IMR-90 (cell line): ENCODE measurements around the gene AHR. TPM values are rescaled to one million over a fixed set of nuclear protein-coding genes. Genes with fewer than 3 reads are reported as not detected.

ENCODE experiments used
- ATAC-seq: fragments of 200-7000 bp; cut with Tn5 transposase; 2 replicates; pipeline ENCODE4 v1.9.1; 2020; ENCODE audit warnings: low read depth, mild to moderate bottlenecking, moderate library complexity
- BruUV-seq: library from RNA; stranded (reverse); fragments of 400-500 nt; replicated peaks from 2 replicates; lab custom pipeline; 2021; lab: Mats Ljungman, UMichigan
- CTCF ChIA-PET: fragments of 300-600 bp; formaldehyde crosslinking; extraction: SDS; loops from one replicate; lab custom pipeline; 2021; ENCODE audit warnings: antibody characterized with exemption; lab: Yijun Ruan, JAX
- POLR2A ChIA-PET: fragments of 300-600 bp; sonication (Branson Sonifier 250); formaldehyde crosslinking; loops from one replicate; lab custom pipeline; 2022; ENCODE audit warnings: antibody characterized with exemption; ENCODE audit not compliant: unreplicated experiment; lab: Charles Lee
- DNase-seq: peaks from one replicate; pipeline ENCODE4 v3.0.0; 2013
- H2AFZ ChIP-seq: replicated peaks from 2 replicates; pipeline ENCODE3; 2013; ENCODE audit warnings: low read length, mild to moderate bottlenecking; ENCODE audit not compliant: poor library complexity
- H2AK5ac ChIP-seq: 2 replicates; pipeline ENCODE4 v1.6.1; 2013; ENCODE audit warnings: low read depth, low read length, inconsistent platforms
- H2AK9ac ChIP-seq: replicated peaks from 2 replicates; pipeline ENCODE3; 2013; ENCODE audit warnings: mild to moderate bottlenecking, low read depth, low read length, moderate library complexity; ENCODE audit not compliant: poor library complexity
- H2BK120ac ChIP-seq: 2 replicates; pipeline ENCODE4 v1.6.1; 2013; ENCODE audit warnings: low read depth, low read length, inconsistent platforms
- H2BK15ac ChIP-seq: 3 replicates; pipeline ENCODE4 v1.6.1; 2013; ENCODE audit warnings: low read depth, low read length, inconsistent platforms
- H2BK20ac ChIP-seq: 2 replicates; pipeline ENCODE4 v1.6.1; 2013; ENCODE audit warnings: low read depth, mild to moderate bottlenecking, inconsistent platforms, low read length, moderate library complexity
- H2BK5ac ChIP-seq: 2 replicates; pipeline ENCODE4 v1.6.1; 2013; ENCODE audit warnings: mild to moderate bottlenecking, low read depth, low read length, inconsistent platforms; ENCODE audit not compliant: poor library complexity, severe bottlenecking
- H3K14ac ChIP-seq: replicated peaks from 2 replicates; pipeline ENCODE4 v1.6.1; 2013; ENCODE audit warnings: low read depth, low read length, inconsistent platforms
- H3K18ac ChIP-seq: 2 replicates; pipeline ENCODE4 v1.6.1; 2013; ENCODE audit warnings: low read depth, low read length, control low read depth
- H3K23ac ChIP-seq: 2 replicates; pipeline ENCODE4 v1.6.1; 2013; ENCODE audit warnings: low read depth, low read length, inconsistent platforms
- H3K27ac ChIP-seq: 2 replicates; pipeline ENCODE4 v1.5.1; 2013; ENCODE audit warnings: mild to moderate bottlenecking, control low read depth, low read length; ENCODE audit not compliant: insufficient read depth
- H3K27me3 ChIP-seq: 2 replicates; pipeline ENCODE4 v1.6.1; 2013; ENCODE audit warnings: low read length; ENCODE audit not compliant: control insufficient read depth, insufficient read depth
- H3K36me3 ChIP-seq: 2 replicates; pipeline ENCODE4 v1.6.1; 2013; ENCODE audit warnings: low read length, mixed read lengths; ENCODE audit not compliant: control insufficient read depth, insufficient read depth
- H3K4ac ChIP-seq: 2 replicates; pipeline ENCODE4 v1.6.1; 2013; ENCODE audit warnings: low read depth, low read length, inconsistent platforms
- H3K4me1 ChIP-seq: 2 replicates; pipeline ENCODE4 v1.6.1; 2013; ENCODE audit warnings: low read length, mixed read lengths; ENCODE audit not compliant: control insufficient read depth, insufficient read depth
- H3K4me2 ChIP-seq: 2 replicates; pipeline ENCODE4 v1.6.1; 2013; ENCODE audit warnings: low read depth, mild to moderate bottlenecking, control low read depth, low read length, moderate library complexity
- H3K4me3 ChIP-seq: 2 replicates; pipeline ENCODE4 v1.5.1; 2013; ENCODE audit warnings: low read depth, mild to moderate bottlenecking, control low read depth, low read length, moderate library complexity; ENCODE audit not compliant: insufficient read depth
- H3K56ac ChIP-seq: 2 replicates; pipeline ENCODE4 v1.6.1; 2013; ENCODE audit warnings: low read length, inconsistent platforms; ENCODE audit not compliant: insufficient read depth; ENCODE audit errors: extremely low read depth
- H3K79me1 ChIP-seq, 2 experiments: 2 replicates each; pipeline ENCODE4 v1.6.1; 2013; ENCODE audit warnings: low read length in 2 of 2, inconsistent platforms in 1 of 2, low read depth in 1 of 2
- H3K9ac ChIP-seq: 2 replicates; pipeline ENCODE4 v1.6.1; 2013; ENCODE audit warnings: low read depth, low read length, control low read depth
- H3K9me1 ChIP-seq: 2 replicates; pipeline ENCODE4 v1.6.1; 2013; ENCODE audit warnings: low read length, inconsistent platforms; ENCODE audit not compliant: insufficient read depth
- H3K9me3 ChIP-seq: 2 replicates; pipeline ENCODE4 v1.6.1; 2013; ENCODE audit warnings: low read length; ENCODE audit not compliant: control insufficient read depth, insufficient read depth
- H4K20me1 ChIP-seq: 2 replicates; pipeline ENCODE4 v1.6.1; 2013; ENCODE audit warnings: low read length, inconsistent platforms; ENCODE audit not compliant: insufficient read depth
- H4K5ac ChIP-seq: 2 replicates; pipeline ENCODE4 v1.6.1; 2013; ENCODE audit warnings: mild to moderate bottlenecking, low read depth, low read length, control low read depth
- H4K8ac ChIP-seq, 2 experiments: 2 replicates each; pipeline ENCODE4 v1.6.1; 2013; ENCODE audit warnings: low read depth in 2 of 2, low read length in 2 of 2, control low read depth in 1 of 2, inconsistent platforms in 1 of 2
- H4K91ac ChIP-seq: 2 replicates; pipeline ENCODE4 v1.6.1; 2013; ENCODE audit warnings: low read depth, low read length, inconsistent platforms; ENCODE audit not compliant: insufficient read depth
- BHLHE40 ChIP-seq: fragments of 150-350 bp; IDR thresholded peaks from 2 replicates; pipeline ENCODE4 v1.6.1; 2016; ENCODE audit warnings: mild to moderate bottlenecking, low read depth, low read length
- FOS ChIP-seq: fragments of 150-350 bp; IDR thresholded peaks from 2 replicates; pipeline ENCODE4 v1.6.1; 2016; ENCODE audit warnings: low read depth, low read length
- MAZ ChIP-seq: IDR thresholded peaks from 2 replicates; pipeline ENCODE4 v1.6.1; 2012; ENCODE audit warnings: low read depth, mild to moderate bottlenecking, low read length, improper control_type of control experiment, moderate library complexity, borderline replicate concordance
- MXI1 ChIP-seq: IDR thresholded peaks from 2 replicates; pipeline ENCODE4 v1.6.1; 2012; ENCODE audit warnings: low read depth, mild to moderate bottlenecking, low read length, moderate library complexity, borderline replicate concordance
- RAD21 ChIP-seq: IDR thresholded peaks from 2 replicates; pipeline ENCODE4 v1.6.1; 2012; ENCODE audit warnings: low read length, improper control_type of control experiment
- RCOR1 ChIP-seq: IDR thresholded peaks from 2 replicates; pipeline ENCODE4 v1.6.1; 2012; ENCODE audit warnings: mild to moderate bottlenecking, low read length, improper control_type of control experiment; ENCODE audit not compliant: insufficient replicate concordance
- SMC3 ChIP-seq: fragments of 150-350 bp; IDR thresholded peaks from 2 replicates; pipeline ENCODE4 v1.6.1; 2016; ENCODE audit warnings: low read depth, mild to moderate bottlenecking, antibody characterized with exemption, low read length, moderate library complexity
- WGBS, 2 experiments: methylation state at CpG; one replicate each; pipeline versions ENCODE4 v1.1.5 to v1.1.7; 2013; ENCODE audit warnings: missing lambda C conversion rate in 2 of 2; ENCODE audit not compliant: insufficient read length in 1 of 2; ENCODE audit errors: extremely low coverage in 2 of 2; 5-methylcytosine and 5-hydroxymethylcytosine counted together
- dilution Hi-C: fragments of 300-500 bp; cut with HindIII; formaldehyde crosslinking; loops from one replicate; pipeline ENCODE4 v1.14.3; 2018; ENCODE audit warnings: low sequenced_read_pairs; ENCODE audit not compliant: unreplicated experiment
- in situ Hi-C: fragments of 300-500 bp; cut with MboI; formaldehyde crosslinking; loops from 3 replicates; pipeline ENCODE4 v1.14.3; 2019; ENCODE audit warnings: low sequenced_read_pairs, inconsistent platforms, mixed read lengths
- intact Hi-C: fragments of 100-400 bp; cut with micrococcal nuclease; formaldehyde crosslinking; loops from 2 replicates; pipeline ENCODE4 v1.10.0; 2022
- polyA plus RNA-seq, 3 experiments: library from polyadenylated mRNA; depleted of rRNA; stranded (reverse); fragments of >200 nt; gene quantifications; 2 replicates each; pipeline ENCODE4 v1.2.3, GENCODE V29; 2012; ENCODE audit warnings: low replicate concordance in 1 of 3
- total RNA-seq: library from RNA; depleted of rRNA; stranded (reverse); fragments of >200 nt; gene quantifications from 2 replicates; pipeline ENCODE4 v1.2.3, GENCODE V29; 2012
- TF ChIP-seq, protein P1 (sequence below): conservative IDR thresholded peaks from 2 replicates; pipeline ENCODE4 v1.5.1; 2012; ENCODE audit warnings: mild to moderate bottlenecking, low read depth, low read length, improper control_type of control experiment

AHR gene
- total and polyA plus RNA-seq, 2 of the 4 experiments (the other 2 are of a cell fraction) = 6.9 to 55.2 TPM

DNA sequence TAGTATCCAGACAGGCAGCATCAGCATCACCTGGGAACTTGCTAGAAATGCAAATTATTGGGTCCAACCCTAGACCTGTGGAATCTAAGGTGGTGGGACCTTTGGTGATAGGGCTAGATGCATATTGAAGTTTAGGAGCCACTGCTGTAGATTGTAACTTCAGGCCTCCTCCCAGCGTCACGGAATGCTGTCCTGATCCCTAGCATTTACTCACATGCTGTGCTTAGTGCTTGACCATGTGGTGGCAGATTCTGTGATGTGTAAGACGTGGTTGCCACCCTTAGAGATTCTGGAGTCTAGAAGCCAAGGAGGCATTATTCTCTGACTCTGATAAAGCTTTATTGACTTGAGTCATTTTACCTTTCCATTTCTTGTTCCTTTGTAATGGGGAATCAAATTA lies 13.5 kb downstream of the AHR start:
- no CpG with 5 or more reads among the region's 3 CpGs for WGBS, 2 experiments
- Histone ChIP-seq H2AFZ (no peak overlapping the region), H3K27ac (no peak overlapping the region), H2BK15ac (no peak overlapping the region), H3K18ac (no peak overlapping the region), H3K4me1 (peaks cover 7% of the 10 kb centered on the region), H3K4ac (no peak overlapping the region), H2BK20ac (no peak overlapping the region), H2AK5ac (no peak overlapping the region), H3K56ac (no peak overlapping the region), H3K4me3 (no peak overlapping the region), H4K8ac (no peak overlapping the region), H4K20me1 (peaks cover 9% of the 10 kb centered on the region; the same call in 1 of the 2 replicates), H3K4me2 (no peak overlapping the region), H2AK9ac (no peak overlapping the region), H3K23ac (no peak overlapping the region), H3K14ac (no peak overlapping the region), H3K9me3 (no peaks in the 10 kb centered on the region), H3K27me3 (no peaks in the 10 kb centered on the region), H4K91ac (no peak overlapping the region), H3K9me1 (peaks cover 7% of the 10 kb centered on the region), H2BK120ac (no peak overlapping the region), H4K5ac (no peak overlapping the region), H3K79me1 (peaks cover 20 to 36% of the 10 kb centered on the region in 2 experiments), H3K36me3 (peaks cover 7% of the 10 kb centered on the region; the same call in 1 of the 2 replicates), H3K9ac (no peak overlapping the region), H2BK5ac (no peak overlapping the region)
- intact Hi-C loops (no loop called here), in situ Hi-C loops (no loop called here), dilution Hi-C loops (no loop called here)
- no TSS peak for BruUV-seq
- TF ChIP-seq RAD21 (no peak), FOS (no peak), RCOR1 (no peak), MXI1 (no peak), MAZ (no peak), SMC3 (no peak), BHLHE40 (no peak)
- TF ChIP-seq, protein P1, sequence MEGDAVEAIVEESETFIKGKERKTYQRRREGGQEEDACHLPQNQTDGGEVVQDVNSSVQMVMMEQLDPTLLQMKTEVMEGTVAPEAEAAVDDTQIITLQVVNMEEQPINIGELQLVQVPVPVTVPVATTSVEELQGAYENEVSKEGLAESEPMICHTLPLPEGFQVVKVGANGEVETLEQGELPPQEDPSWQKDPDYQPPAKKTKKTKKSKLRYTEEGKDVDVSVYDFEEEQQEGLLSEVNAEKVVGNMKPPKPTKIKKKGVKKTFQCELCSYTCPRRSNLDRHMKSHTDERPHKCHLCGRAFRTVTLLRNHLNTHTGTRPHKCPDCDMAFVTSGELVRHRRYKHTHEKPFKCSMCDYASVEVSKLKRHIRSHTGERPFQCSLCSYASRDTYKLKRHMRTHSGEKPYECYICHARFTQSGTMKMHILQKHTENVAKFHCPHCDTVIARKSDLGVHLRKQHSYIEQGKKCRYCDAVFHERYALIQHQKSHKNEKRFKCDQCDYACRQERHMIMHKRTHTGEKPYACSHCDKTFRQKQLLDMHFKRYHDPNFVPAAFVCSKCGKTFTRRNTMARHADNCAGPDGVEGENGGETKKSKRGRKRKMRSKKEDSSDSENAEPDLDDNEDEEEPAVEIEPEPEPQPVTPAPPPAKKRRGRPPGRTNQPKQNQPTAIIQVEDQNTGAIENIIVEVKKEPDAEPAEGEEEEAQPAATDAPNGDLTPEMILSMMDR = no peak
- ChIA-PET CTCF (interaction anchor here (1.0 kb wide), 1 partner anchor 9 kb away, joined by 3 read pairs; no protein-coding TSS in a partner anchor), POLR2A (no interaction called here)
- DNase-seq (no peak), ATAC-seq (no peak)
